Keratinocyte (primary cell): ENCODE results near the gene EPHA10. TPM values are rescaled to one million over a fixed set of nuclear protein-coding genes. Genes with fewer than 3 reads are reported as not detected.

ENCODE experiments used
- DNase-seq: peaks from one replicate; pipeline ENCODE4 v3.0.0-alpha.2; 2011; ENCODE audit warnings: low read depth, missing footprints, low spot score
- FAIRE-seq: peaks from 2 replicates; lab custom pipeline; 2011; peaks lifted over from hg19 to GRCh38; lab: Jason Lieb, UNC
- H2AFZ ChIP-seq: 2 replicates; pipeline ENCODE4 v1.6.0; 2012; ENCODE audit warnings: low read length, control low read depth, inconsistent platforms; ENCODE audit not compliant: control insufficient read depth
- H3K27ac ChIP-seq: 2 replicates; pipeline ENCODE4 v1.5.1; 2011; ENCODE audit warnings: low read length; ENCODE audit not compliant: control insufficient read depth, insufficient read depth
- H3K27me3 ChIP-seq: 3 replicates; pipeline ENCODE4 v1.6.0; 2011; ENCODE audit warnings: low read length; ENCODE audit not compliant: control insufficient read depth, insufficient read depth; ENCODE audit errors: extremely low read depth
- H3K36me3 ChIP-seq, 2 experiments: 2 replicates in 1 of 2; 3 replicates in 1 of 2; pipeline ENCODE4 v1.5.1; 2011; ENCODE audit warnings: low read length in 2 of 2, mild to moderate bottlenecking in 1 of 2; ENCODE audit not compliant: control insufficient read depth in 2 of 2, insufficient read depth in 2 of 2; ENCODE audit errors: extremely low read depth in 1 of 2
- H3K4me1 ChIP-seq: 3 replicates; pipeline ENCODE4 v1.5.1; 2011; ENCODE audit warnings: low read length; ENCODE audit not compliant: control insufficient read depth, insufficient read depth; ENCODE audit errors: extremely low read depth
- H3K4me2 ChIP-seq: 3 replicates; pipeline ENCODE4 v1.6.0; 2011; ENCODE audit warnings: low read depth, low read length; ENCODE audit not compliant: control insufficient read depth, insufficient read depth; ENCODE audit errors: extremely low read depth
- H3K4me3 ChIP-seq, 3 experiments: fragments of 200-600 bp in 1 of 3; sonication (generic) in 1 of 3; 2 replicates in 2 of 3; 3 replicates in 1 of 3; pipeline ENCODE4 v1.5.1; 2011 to 2016; ENCODE audit warnings: low read length in 3 of 3, mild to moderate bottlenecking in 3 of 3, control low read depth in 2 of 3, inconsistent platforms in 1 of 3, low read depth in 1 of 3, mixed read lengths in 1 of 3, mixed run types in 1 of 3, moderate library complexity in 1 of 3; ENCODE audit not compliant: control insufficient read depth in 2 of 3, insufficient read depth in 2 of 3; ENCODE audit errors: extremely low read depth in 1 of 3
- H3K79me2 ChIP-seq: 2 replicates; pipeline ENCODE4 v1.6.0; 2012; ENCODE audit warnings: low read length; ENCODE audit not compliant: control insufficient read depth, insufficient read depth
- H3K9ac ChIP-seq: 3 replicates; pipeline ENCODE4 v1.6.0; 2011; ENCODE audit warnings: low read length; ENCODE audit not compliant: control insufficient read depth, insufficient read depth; ENCODE audit errors: extremely low read depth
- H3K9me1 ChIP-seq: 3 replicates; pipeline ENCODE4 v1.6.0; 2011; ENCODE audit warnings: low read length; ENCODE audit not compliant: control insufficient read depth, insufficient read depth; ENCODE audit errors: extremely low read depth
- H3K9me3 ChIP-seq: 2 replicates; pipeline ENCODE4 v1.5.1; 2012; ENCODE audit warnings: low read depth, low read length; ENCODE audit not compliant: control insufficient read depth
- H4K20me1 ChIP-seq: 3 replicates; pipeline ENCODE4 v1.6.0; 2011; ENCODE audit warnings: low read length; ENCODE audit not compliant: control insufficient read depth, insufficient read depth; ENCODE audit errors: extremely low read depth
- CTCF ChIP-seq, 3 experiments: IDR thresholded peaks in 1 of 3; conservative IDR thresholded peaks in 1 of 3; optimal IDR thresholded peaks in 1 of 3; 2 replicates in 2 of 3; 3 replicates in 1 of 3; pipeline versions ENCODE3 to v1.5.1; 2011; ENCODE audit warnings: low read length in 3 of 3, mild to moderate bottlenecking in 3 of 3, moderate library complexity in 2 of 3, control low read depth in 1 of 3, inconsistent platforms in 1 of 3; ENCODE audit not compliant: insufficient read depth in 2 of 3; ENCODE audit errors: extremely low read depth in 1 of 3
- EZH2 ChIP-seq: IDR thresholded peaks from one replicate; pipeline ENCODE4 v1.6.1; 2012; ENCODE audit warnings: inconsistent platforms, mild to moderate bottlenecking, low read length, moderate library complexity
- dilution Hi-C: fragments of 300-500 bp; cut with MboI; formaldehyde crosslinking; loops from one replicate; pipeline ENCODE4 v1.7.0; 2020; ENCODE audit warnings: low sequenced_read_pairs; ENCODE audit not compliant: extremely low pct_ligation_motif_present
- polyA plus RNA-seq, 5 experiments: library from polyadenylated mRNA; depleted of rRNA in 3 of 5; stranded (reverse) in 3 of 5; stranded (forward) in 1 of 5; unstranded in 1 of 5; fragments of >200 nt; gene quantifications; 1 replicate in 1 of 5; 2 replicates in 3 of 5; 3 replicates in 1 of 5; pipeline versions ENCODE4 v1.2.1 to v1.2.3, GENCODE V29; 2011 to 2012; ENCODE audit warnings: missing spikeins in 2 of 5, low read depth in 1 of 5, low replicate concordance in 1 of 5

EPHA10 gene
- polyA plus RNA-seq, 1 donor (not counting 4 experiments of a cell fraction or from before 2014, with no cell fraction given), result not detected

- DNase-seq, result no peak
- Histone ChIP-seq H3K27ac (no peak overlapping the region), H3K27me3 (peaks cover 36% of the 10 kb centered on the region), H3K4me3 (no peak overlapping the region), H3K36me3 (no peaks in the 10 kb centered on the region), H2AFZ (no peak overlapping the region), H3K4me1 (no peaks in the 10 kb centered on the region), H3K9ac (no peak overlapping the region), H3K9me1 (no peaks in the 10 kb centered on the region), H3K4me2 (no peak overlapping the region), H3K79me2 (no peaks in the 10 kb centered on the region), H3K9me3 (no peaks in the 10 kb centered on the region), H4K20me1 (no peaks in the 10 kb centered on the region)
- no peak for TF ChIP-seq CTCF (optimal IDR thresholded peaks at IDR 0.05 in 1 of 3, IDR thresholded peaks at IDR 0.05 in 1 of 3, conservative IDR thresholded peaks at IDR 0.05 in 1 of 3; ENCODE audit: extremely low read depth in 1 of 3, insufficient read depth in 2 of 3, low read length in 3 of 3)
- TF ChIP-seq EZH2, result no peak
- FAIRE-seq, result no peak
- dilution Hi-C loops, result no loop called here
Measured at GRCh38 chr1:37731312-37732019, 33.5 kb downstream of the EPHA10 start.

DNA sequence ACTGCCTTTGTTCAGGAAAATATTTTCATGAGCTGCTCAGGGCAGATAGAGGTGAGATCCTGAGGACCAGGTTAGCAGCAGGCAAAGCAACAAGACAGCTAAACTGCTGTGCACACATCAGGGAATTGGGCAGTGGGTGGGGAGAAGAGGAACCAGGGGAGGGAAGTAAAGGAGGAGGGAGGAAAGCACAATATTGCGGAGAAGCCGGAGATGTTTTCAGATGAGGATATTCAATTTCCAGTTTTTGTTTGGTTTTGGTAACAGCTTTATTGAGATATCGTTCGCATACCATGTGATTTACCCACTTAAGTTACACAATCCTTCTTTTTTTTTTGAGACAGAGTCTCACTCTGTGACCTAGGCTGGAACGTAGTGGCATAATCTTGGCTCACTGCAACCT is 34.5 kb downstream of the EPHA10 start:
- H3K27ac ChIP-seq, result no peak overlapping the region
- peaks cover 44% of the 10 kb centered on the region for H3K27me3 ChIP-seq
- H4K20me1 ChIP-seq, result no peaks in the 10 kb centered on the region
- DNase-seq (no peak), FAIRE-seq (no peak)
- no peaks in the 10 kb centered on the region for H3K4me1 ChIP-seq
- no peaks in the 10 kb centered on the region for H3K9me1 ChIP-seq
- no peaks in the 10 kb centered on the region for H3K36me3 ChIP-seq
- H3K9me3 ChIP-seq, result no peaks in the 10 kb centered on the region
- no peak overlapping the region for H3K4me3 ChIP-seq
- no peak overlapping the region for H2AFZ ChIP-seq
- no peaks in the 10 kb centered on the region for H3K79me2 ChIP-seq
- no peak overlapping the region for H3K9ac ChIP-seq
- H3K4me2 ChIP-seq, result no peak overlapping the region
- TF ChIP-seq EZH2, result no peak
- dilution Hi-C loops, result no loop called here

GRCh38 chr1:37728416-37728815 is 36.5 kb downstream of the EPHA10 start:
- Histone ChIP-seq H3K36me3 (no peaks in the 10 kb centered on the region), H3K9ac (no peak overlapping the region), H3K4me2 (no peak overlapping the region), H3K4me1 (no peaks in the 10 kb centered on the region), H3K27me3 (peaks cover 48% of the 10 kb centered on the region), H3K79me2 (no peaks in the 10 kb centered on the region), H3K9me3 (no peaks in the 10 kb centered on the region), H3K9me1 (no peaks in the 10 kb centered on the region), H4K20me1 (no peaks in the 10 kb centered on the region), H3K4me3 (no peak overlapping the region), H2AFZ (no peak overlapping the region), H3K27ac (no peak overlapping the region)
- FAIRE-seq (no peak), DNase-seq (no peak)
- dilution Hi-C loops, result no loop called here
- TF ChIP-seq CTCF (optimal IDR thresholded peaks at IDR 0.05 in 1 of 3, IDR thresholded peaks at IDR 0.05 in 1 of 3, conservative IDR thresholded peaks at IDR 0.05 in 1 of 3; ENCODE audit: extremely low read depth in 1 of 3, insufficient read depth in 2 of 3, low read length in 3 of 3) (no peak), EZH2 (no peak)
